Activated CD4-positive, alpha-beta T cell treated with anti-CD3 and anti-CD28 coated beads, Interleukin-2, Interleukin-4, amounts not matched to agents 100 ng/mL and 50 ng/mL, durations not matched to agents 16 hours and 8 hours (primary cell): ENCODE results near the gene GSE1.

Source experiments
- DNase-seq: peaks from one replicate; pipeline ENCODE4 v3.0.0-alpha.2; 2020; ENCODE audit warnings: low spot score

The GSE1 gene

GRCh38 chr16:85681255-85681654, 68.1 kb downstream of the GSE1 start:
- DNase-seq: no peak

- DNase-seq: no peak
Measured at GRCh38 chr16:85682516-85682915, 69.4 kb downstream of the GSE1 start.

GRCh38 chr16:85683363-85683762, 70.2 kb downstream of the GSE1 start:
- DNase-seq: no peak

- DNase-seq: no peak
Measured at GRCh38 chr16:85685251-85685650, 72.1 kb downstream of the GSE1 start.

- peak; percentile 38 for DNase-seq
Measured at GRCh38 chr16:85686912-85687591, 73.9 kb downstream of the GSE1 start.

GRCh38 chr16:85687651-85688471, 74.7 kb downstream of the GSE1 start:
- DNase-seq: peak; percentile 14

- peak; percentile 94 for DNase-seq
Measured at GRCh38 chr16:85688586-85689284, 75.6 kb downstream of the GSE1 start, which contains the start of gene GINS2. GINS2 (minus strand) TSS chr16:85688954; CDS start chr16:85688898, 56 bp downstream.

GRCh38 chr16:85689285-85689949, 76.3 kb downstream of the GSE1 start:
- no peak for DNase-seq

GRCh38 chr16:85689950-85690320, 76.8 kb downstream of the GSE1 start:
- DNase-seq: no peak

- no peak for DNase-seq
Measured at GRCh38 chr16:85690469-85691064, 77.4 kb downstream of the GSE1 start.

GRCh38 chr16:85695196-85696128, 82.3 kb downstream of the GSE1 start:
- DNase-seq: no peak

- no peak for DNase-seq
Measured at GRCh38 chr16:85696781-85697180, 83.7 kb downstream of the GSE1 start.

- no peak for DNase-seq
Measured at GRCh38 chr16:85697431-85697830, 84.3 kb downstream of the GSE1 start.

GRCh38 chr16:85698459-85698891, 85.4 kb downstream of the GSE1 start:
- no peak for DNase-seq

GRCh38 chr16:85698935-85699558, 85.9 kb downstream of the GSE1 start:
- DNase-seq: no peak

GRCh38 chr16:85699628-85700027, 86.5 kb downstream of the GSE1 start:
- DNase-seq: no peak

GRCh38 chr16:85704011-85704410, 90.9 kb downstream of the GSE1 start:
- no peak for DNase-seq

- no peak for DNase-seq
Measured at GRCh38 chr16:85704900-85705846, 92.1 kb downstream of the GSE1 start.

GRCh38 chr16:85706449-85707034, 93.4 kb downstream of the GSE1 start:
- DNase-seq: no peak
